Measurements from ENCODE around the gene GP2. TPM values are rescaled to one million over a fixed set of nuclear protein-coding genes. Genes with fewer than 3 reads are reported as not detected.

The GP2 gene
- total and polyA plus RNA-seq, 2 donors (not counting 1 experiment from before 2014, with no cell fraction given): not detected

DNA sequence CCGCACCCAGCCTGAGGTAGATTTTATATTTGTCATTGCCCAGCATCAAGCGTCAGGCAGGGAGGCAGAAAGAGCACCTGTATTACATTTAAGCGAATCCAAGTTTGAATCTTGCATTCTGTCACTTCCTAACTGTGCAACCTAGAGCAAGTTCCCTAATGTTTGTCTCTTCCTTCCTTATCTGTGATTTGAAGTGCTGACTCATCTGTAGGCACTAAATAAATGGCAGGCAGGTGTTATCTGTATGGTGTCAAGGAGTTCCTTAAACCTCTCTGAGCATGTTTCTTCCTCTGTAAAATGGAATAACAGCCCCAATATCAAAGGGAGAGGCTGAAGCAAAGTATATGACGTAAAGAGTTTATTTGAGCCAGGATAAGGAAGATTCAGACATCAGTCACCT is 24.3 kb downstream of the GP2 start:
- TF ChIP-seq, protein P1, sequence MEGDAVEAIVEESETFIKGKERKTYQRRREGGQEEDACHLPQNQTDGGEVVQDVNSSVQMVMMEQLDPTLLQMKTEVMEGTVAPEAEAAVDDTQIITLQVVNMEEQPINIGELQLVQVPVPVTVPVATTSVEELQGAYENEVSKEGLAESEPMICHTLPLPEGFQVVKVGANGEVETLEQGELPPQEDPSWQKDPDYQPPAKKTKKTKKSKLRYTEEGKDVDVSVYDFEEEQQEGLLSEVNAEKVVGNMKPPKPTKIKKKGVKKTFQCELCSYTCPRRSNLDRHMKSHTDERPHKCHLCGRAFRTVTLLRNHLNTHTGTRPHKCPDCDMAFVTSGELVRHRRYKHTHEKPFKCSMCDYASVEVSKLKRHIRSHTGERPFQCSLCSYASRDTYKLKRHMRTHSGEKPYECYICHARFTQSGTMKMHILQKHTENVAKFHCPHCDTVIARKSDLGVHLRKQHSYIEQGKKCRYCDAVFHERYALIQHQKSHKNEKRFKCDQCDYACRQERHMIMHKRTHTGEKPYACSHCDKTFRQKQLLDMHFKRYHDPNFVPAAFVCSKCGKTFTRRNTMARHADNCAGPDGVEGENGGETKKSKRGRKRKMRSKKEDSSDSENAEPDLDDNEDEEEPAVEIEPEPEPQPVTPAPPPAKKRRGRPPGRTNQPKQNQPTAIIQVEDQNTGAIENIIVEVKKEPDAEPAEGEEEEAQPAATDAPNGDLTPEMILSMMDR (IDR thresholded peaks at IDR 0.05): no peak
- no peak for TF ChIP-seq EZH2 (IDR thresholded peaks at IDR 0.05; ENCODE audit: borderline replicate concordance, insufficient read depth, low read depth, low read length, poor library complexity, severe bottlenecking)
- Histone ChIP-seq H3K9ac (ENCODE audit: low read length) (no peak overlapping the region), H3K4me2 (replicated peaks; ENCODE audit: low read depth, low read length, poor library complexity, severe bottlenecking) (no peak overlapping the region), H3K79me2 (ENCODE audit: control insufficient read depth, insufficient read depth, low read length) (no peaks in the 10 kb centered on the region), H3K4me3 (ENCODE audit: control extremely low read depth in 1 of 5, extremely low read depth in 1 of 5, insufficient read depth in 1 of 5, low read depth in 2 of 5, low read length in 4 of 5) (no peak overlapping the region), H3K27me3 (replicated peaks in 1 of 4; ENCODE audit: control extremely low read depth in 1 of 4, control insufficient read depth in 3 of 4, insufficient read depth in 4 of 4, low read length in 3 of 4) (no peaks in the 10 kb centered on the region), H4K20me1 (ENCODE audit: control insufficient read depth, insufficient read depth, low read length, poor library complexity, severe bottlenecking) (no peaks in the 10 kb centered on the region), H2AFZ (ENCODE audit: insufficient read depth, low read depth, low read length, poor library complexity, severe bottlenecking) (no peak overlapping the region), H3K9me3 (ENCODE audit: control extremely low read depth in 1 of 3, control insufficient read depth in 2 of 3, insufficient read depth in 1 of 3, low read length in 2 of 3) (no peaks in the 10 kb centered on the region), H3K36me3 (replicated peaks in 1 of 2; ENCODE audit: control extremely low read depth in 1 of 2, control insufficient read depth in 1 of 2, extremely low read depth in 1 of 2, insufficient read depth in 2 of 2, low read length in 1 of 2) (no peaks in the 10 kb centered on the region), H3K4me1 (ENCODE audit: control insufficient read depth in 2 of 2, insufficient read depth in 2 of 2, low read length in 2 of 2) (no peaks in the 10 kb centered on the region), H3K27ac (ENCODE audit: low read length in 2 of 2) (no peak overlapping the region)
- 84% methylated on average over 4 of the region's 4 CpGs for WGBS (ENCODE audit: insufficient coverage)
- CTCF ChIA-PET: no interaction called here
- ATAC-seq (ENCODE audit: low read depth) (no peak), DNase-seq (no peak)
- no peak overlapping the region for H3K4me3 Mint-ChIP-seq
- peaks cover 13% of the 10 kb centered on the region for H3K27me3 Mint-ChIP-seq
- H3K4me1 Mint-ChIP-seq: no peaks in the 10 kb centered on the region
- POLR2A ChIA-PET: no interaction called here
- intact Hi-C loops (cut with micrococcal nuclease): no loop called here
- no peak overlapping the region for H3K27ac Mint-ChIP-seq
- no peaks in the 10 kb centered on the region for H3K9me3 Mint-ChIP-seq (ENCODE audit: insufficient read depth)

DNA sequence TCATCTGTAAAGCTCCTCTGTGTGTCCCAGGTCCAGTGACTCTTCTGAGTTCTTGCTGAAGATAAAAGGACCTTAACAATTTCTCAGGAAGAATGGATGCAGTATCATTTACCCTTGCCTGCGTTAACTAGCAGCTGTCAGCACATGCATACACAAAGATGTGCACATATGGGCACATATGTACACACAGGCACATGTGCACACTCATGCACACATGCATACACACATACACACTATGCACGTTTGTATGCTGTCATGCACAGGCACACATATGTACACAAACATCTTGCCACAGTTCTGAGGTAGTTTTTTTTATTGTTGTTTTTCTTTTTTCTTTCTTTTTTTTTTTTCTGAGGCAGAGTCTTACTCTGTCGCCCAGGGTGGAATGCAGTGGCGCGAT is 24.9 kb downstream of the GP2 start:
- Histone ChIP-seq H3K4me1 (ENCODE audit: control insufficient read depth in 2 of 2, insufficient read depth in 2 of 2, low read length in 2 of 2) (no peaks in the 10 kb centered on the region), H3K4me3 (ENCODE audit: control extremely low read depth in 1 of 5, extremely low read depth in 1 of 5, insufficient read depth in 1 of 5, low read depth in 2 of 5, low read length in 4 of 5) (no peak overlapping the region), H3K36me3 (replicated peaks in 1 of 2; ENCODE audit: control extremely low read depth in 1 of 2, control insufficient read depth in 1 of 2, extremely low read depth in 1 of 2, insufficient read depth in 2 of 2, low read length in 1 of 2) (no peaks in the 10 kb centered on the region), H2AFZ (ENCODE audit: insufficient read depth, low read depth, low read length, poor library complexity, severe bottlenecking) (no peak overlapping the region), H3K9ac (ENCODE audit: low read length) (no peak overlapping the region), H4K20me1 (ENCODE audit: control insufficient read depth, insufficient read depth, low read length, poor library complexity, severe bottlenecking) (no peaks in the 10 kb centered on the region), H3K79me2 (ENCODE audit: control insufficient read depth, insufficient read depth, low read length) (no peaks in the 10 kb centered on the region), H3K4me2 (replicated peaks; ENCODE audit: low read depth, low read length, poor library complexity, severe bottlenecking) (no peak overlapping the region), H3K27me3 (replicated peaks in 1 of 4; ENCODE audit: control extremely low read depth in 1 of 4, control insufficient read depth in 3 of 4, insufficient read depth in 4 of 4, low read length in 3 of 4) (no peaks in the 10 kb centered on the region), H3K9me3 (ENCODE audit: control extremely low read depth in 1 of 3, control insufficient read depth in 2 of 3, insufficient read depth in 1 of 3, low read length in 2 of 3) (no peaks in the 10 kb centered on the region), H3K27ac (ENCODE audit: low read length in 2 of 2) (no peak overlapping the region)
- TF ChIP-seq, protein P1 (IDR thresholded peaks at IDR 0.05): no peak
- TF ChIP-seq EZH2 (IDR thresholded peaks at IDR 0.05; ENCODE audit: borderline replicate concordance, insufficient read depth, low read depth, low read length, poor library complexity, severe bottlenecking): no peak
- ATAC-seq (ENCODE audit: low read depth) (no peak), DNase-seq (no peak)
- 89% methylated on average over 1 of the region's 5 CpGs for WGBS (ENCODE audit: insufficient coverage)
- ChIA-PET CTCF (no interaction called here), POLR2A (no interaction called here)
- H3K9me3 Mint-ChIP-seq (ENCODE audit: insufficient read depth): no peaks in the 10 kb centered on the region
- H3K27me3 Mint-ChIP-seq: peaks cover 13% of the 10 kb centered on the region
- intact Hi-C loops (cut with micrococcal nuclease): no loop called here
- H3K4me3 Mint-ChIP-seq: no peak overlapping the region
- H3K4me1 Mint-ChIP-seq: no peaks in the 10 kb centered on the region
- no peak overlapping the region for H3K27ac Mint-ChIP-seq
